Subcutaneous adipose tissue (tissue), 4 donors: ENCODE measurements around the gene FNDC10. TPM values are rescaled to one million over a fixed set of nuclear protein-coding genes. Genes with fewer than 3 reads are reported as not detected.

Experiments
- total RNA-seq, 4 donors: library from RNA; depleted of rRNA; stranded (reverse); fragments of >200 nt; gene quantifications; one replicate each; pipeline ENCODE4 v1.1.0, GENCODE V29; 2016
- TF ChIP-seq, protein P1 (sequence below): fragments of 450-650 bp; IDR thresholded peaks from one replicate; pipeline ENCODE4 v1.5.1; 2016; ENCODE audit warnings: low read depth, mild to moderate bottlenecking, control low read depth, antibody characterized with exemption, moderate library complexity

FNDC10 gene
- total RNA-seq, 4 donors from 2014 or later: 0.22 to 1.4 TPM; not detected in 2

GRCh38 chr1:1619917-1620361, 20.0 kb upstream of the FNDC10 start:
- TF ChIP-seq, protein P1, sequence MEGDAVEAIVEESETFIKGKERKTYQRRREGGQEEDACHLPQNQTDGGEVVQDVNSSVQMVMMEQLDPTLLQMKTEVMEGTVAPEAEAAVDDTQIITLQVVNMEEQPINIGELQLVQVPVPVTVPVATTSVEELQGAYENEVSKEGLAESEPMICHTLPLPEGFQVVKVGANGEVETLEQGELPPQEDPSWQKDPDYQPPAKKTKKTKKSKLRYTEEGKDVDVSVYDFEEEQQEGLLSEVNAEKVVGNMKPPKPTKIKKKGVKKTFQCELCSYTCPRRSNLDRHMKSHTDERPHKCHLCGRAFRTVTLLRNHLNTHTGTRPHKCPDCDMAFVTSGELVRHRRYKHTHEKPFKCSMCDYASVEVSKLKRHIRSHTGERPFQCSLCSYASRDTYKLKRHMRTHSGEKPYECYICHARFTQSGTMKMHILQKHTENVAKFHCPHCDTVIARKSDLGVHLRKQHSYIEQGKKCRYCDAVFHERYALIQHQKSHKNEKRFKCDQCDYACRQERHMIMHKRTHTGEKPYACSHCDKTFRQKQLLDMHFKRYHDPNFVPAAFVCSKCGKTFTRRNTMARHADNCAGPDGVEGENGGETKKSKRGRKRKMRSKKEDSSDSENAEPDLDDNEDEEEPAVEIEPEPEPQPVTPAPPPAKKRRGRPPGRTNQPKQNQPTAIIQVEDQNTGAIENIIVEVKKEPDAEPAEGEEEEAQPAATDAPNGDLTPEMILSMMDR: no peak

DNA sequence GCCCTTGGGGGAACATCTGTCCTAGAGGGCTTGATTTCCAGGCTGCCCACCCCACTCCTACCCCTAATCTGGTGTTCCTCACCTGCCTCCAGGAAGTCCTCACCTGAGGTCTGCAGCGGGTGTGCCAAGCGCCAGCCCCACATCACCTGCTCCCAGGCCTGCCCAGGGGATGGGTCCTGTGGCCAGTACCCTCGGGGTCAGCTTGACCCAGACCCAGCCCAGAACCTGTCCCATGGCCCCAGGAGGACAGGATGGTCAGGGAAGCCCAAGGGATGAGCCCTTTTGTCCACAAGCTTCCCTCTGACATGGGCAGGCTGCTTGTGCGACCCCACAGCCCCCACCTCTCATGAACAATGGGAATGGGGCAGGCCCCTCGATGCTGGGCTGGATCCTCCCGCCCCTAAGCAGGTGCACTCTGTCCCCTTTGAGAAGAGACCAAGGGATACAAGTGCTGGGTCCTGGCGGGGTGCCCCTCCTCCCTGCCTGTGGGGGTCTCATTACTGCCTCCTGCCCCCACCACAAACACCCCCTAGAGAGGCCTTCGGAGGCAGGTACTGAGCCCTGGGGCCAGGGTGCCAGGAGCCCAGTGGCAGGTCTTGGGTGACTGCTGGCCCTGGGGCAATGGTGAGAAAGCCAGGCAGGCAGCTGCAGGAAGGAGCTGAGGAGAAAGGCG, 18.6 kb upstream of the FNDC10 start:
- TF ChIP-seq, protein P1: no peak

DNA sequence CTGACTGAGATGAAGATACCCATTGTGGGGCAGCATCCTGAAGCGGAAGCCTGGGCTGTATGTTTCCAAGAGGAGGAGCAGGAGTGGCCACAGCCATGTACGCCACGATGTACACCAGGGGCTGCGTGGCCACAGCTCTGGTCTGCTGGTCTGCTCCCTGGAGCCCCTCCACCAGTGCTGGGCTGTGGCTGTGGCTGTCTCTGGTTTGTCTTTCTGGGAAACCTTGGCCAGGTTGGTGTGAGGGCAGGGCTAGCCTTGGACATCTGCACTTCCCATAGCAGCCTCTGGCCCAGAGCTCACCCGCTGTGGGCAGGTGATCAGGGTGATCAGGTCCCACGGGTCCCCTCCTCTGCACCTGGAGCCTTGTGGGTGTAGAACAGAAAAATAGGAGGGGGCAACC, 18.0 kb upstream of the FNDC10 start:
- TF ChIP-seq, protein P1: no peak

DNA sequence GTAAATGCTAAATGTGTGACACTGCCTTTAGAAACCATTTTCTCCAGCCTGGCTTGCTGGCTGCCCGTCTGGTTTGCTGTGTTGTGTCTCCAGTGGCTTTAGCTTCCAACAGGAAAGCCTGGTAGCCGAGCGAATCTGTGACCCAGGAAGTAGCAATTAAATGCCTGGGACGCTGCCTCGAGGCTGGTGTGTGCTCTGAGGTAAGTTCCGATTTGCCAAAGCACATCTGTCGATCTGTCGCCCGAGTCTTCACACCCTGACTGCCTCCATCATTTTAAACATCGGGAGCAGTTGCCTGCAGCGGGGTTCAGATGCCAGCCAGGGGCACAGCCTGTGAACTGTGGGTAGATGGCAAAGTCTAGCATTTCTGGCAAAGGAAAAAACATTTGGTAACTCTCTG, 17.6 kb upstream of the FNDC10 start:
- TF ChIP-seq, protein P1: no peak

GRCh38 chr1:1616838-1617237, 16.9 kb upstream of the FNDC10 start:
- TF ChIP-seq, protein P1: no peak

DNA sequence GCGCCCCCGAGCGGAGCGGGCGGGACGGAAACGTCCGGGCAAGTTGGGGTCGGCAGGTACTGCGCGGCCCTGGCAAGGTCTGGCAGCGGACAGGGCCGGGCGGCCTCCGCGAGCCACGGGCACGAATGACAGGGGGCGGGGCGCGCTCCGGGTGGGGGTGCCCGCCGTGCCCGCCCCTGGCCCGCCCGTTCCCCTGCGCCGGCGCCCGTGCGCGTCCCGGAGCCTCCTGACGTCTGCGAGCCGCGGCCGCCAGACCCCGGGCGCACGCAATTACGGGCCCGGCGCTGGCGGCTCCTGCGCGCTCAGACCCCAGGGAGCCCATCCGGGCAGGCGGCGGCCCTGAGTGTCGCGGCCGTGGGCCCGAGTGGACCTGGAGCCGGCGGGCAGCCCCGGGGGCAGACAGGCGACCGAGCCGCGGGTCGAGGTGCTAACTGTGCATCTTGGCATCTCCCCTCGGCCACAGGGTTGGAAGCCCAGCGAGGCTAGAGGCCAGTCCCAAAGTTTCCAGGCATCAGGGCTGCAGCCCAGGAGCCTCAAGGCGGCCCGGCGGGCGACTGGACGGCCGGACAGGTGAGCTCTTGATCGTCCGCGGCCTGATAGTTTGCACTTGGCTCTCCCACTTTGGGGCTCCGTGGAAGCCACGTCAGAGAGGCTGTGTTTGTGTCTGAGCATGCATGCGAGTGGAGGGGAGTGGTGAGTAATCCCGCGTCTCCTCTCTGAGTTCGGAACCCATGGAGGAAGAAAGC, 16.3 kb upstream of the FNDC10 start:
- TF ChIP-seq, protein P1: no peak

- TF ChIP-seq, protein P1: no peak
Measured at GRCh38 chr1:1615256-1616044, 15.5 kb upstream of the FNDC10 start, which contains the start of gene MIB2. Gene MIB2 (plus strand): TSS chr1:1615500. CDS start chr1:1623453, 7,953 bp downstream.
